A549 (cell line): ENCODE measurements around the gene ETFDH. TPM values are rescaled to one million over a fixed set of nuclear protein-coding genes. Genes with fewer than 3 reads are reported as not detected.
A peak's percentile ranks its signal among the peaks of the same experiment; 100 is the strongest.

Source experiments
- ATAC-seq, 2 experiments: fragments of 200-7000 bp in 1 of 2; fragments of >200 bp in 1 of 2; cut with Nextera tagmentation in 1 of 2; cut with Tn5 transposase in 1 of 2; 3 replicates each; pipeline versions ENCODE4 v1.8.0 to v1.9.1; 2018 to 2020; ENCODE audit warnings: mild to moderate bottlenecking in 1 of 2, moderate library complexity in 1 of 2
- CTCF ChIA-PET: fragments of 300-600 bp; sonication (Branson Sonifier 250); formaldehyde crosslinking; extraction: SDS; loops from one replicate; lab custom pipeline; 2021; ENCODE audit warnings: antibody characterized with exemption, inconsistent platforms; lab: Yijun Ruan, JAX
- POLR2A ChIA-PET: fragments of 350-600 bp; formaldehyde crosslinking; extraction: SDS; loops from one replicate; lab custom pipeline; 2021; ENCODE audit warnings: antibody characterized with exemption, inconsistent platforms; lab: Yijun Ruan, JAX
- DNase-seq, 2 experiments: peaks; one replicate each; pipeline versions ENCODE4 v3.0.0 to v3.0.0-alpha.2; 2011 to 2016; ENCODE audit warnings: low read depth in 1 of 2, low spot score in 1 of 2
- FAIRE-seq: peaks from 2 replicates; lab custom pipeline; 2011; peaks lifted over from hg19 to GRCh38; lab: Jason Lieb, UNC
- H3K27ac ChIP-seq, 2 experiments: fragments of >200 bp; sonication (Bioruptor Twin); formaldehyde crosslinking; 3 replicates each; pipeline ENCODE4 v1.5.1; 2016 to 2017
- H3K4me1 ChIP-seq: fragments of >200 bp; sonication (Bioruptor Twin); formaldehyde crosslinking; 3 replicates; pipeline ENCODE4 v1.6.1; 2016
- H3K4me2 ChIP-seq: fragments of >200 bp; sonication (Bioruptor Twin); formaldehyde crosslinking; 3 replicates; pipeline ENCODE4 v1.6.1; 2016
- H3K4me3 ChIP-seq: fragments of >200 bp; sonication (Bioruptor Twin); formaldehyde crosslinking; 3 replicates; pipeline ENCODE4 v1.5.1; 2016
- H3K9me3 ChIP-seq: fragments of >200 bp; sonication (Bioruptor Twin); formaldehyde crosslinking; 3 replicates; pipeline ENCODE4 v1.6.1; 2016
- BHLHE40 ChIP-seq: IDR thresholded peaks from 2 replicates; pipeline ENCODE4 v1.6.1; 2012; ENCODE audit warnings: low read depth, low read length, inconsistent platforms
- CBX8 ChIP-seq: fragments of 200-600 bp; sonication (generic); IDR thresholded peaks from 2 replicates; pipeline ENCODE4 v1.6.1; 2016
- CEBPB ChIP-seq, 2 experiments: fragments of >200 bp in 1 of 2; sonication (Bioruptor Twin) in 1 of 2; formaldehyde crosslinking in 1 of 2; IDR thresholded peaks; 2 replicates each; pipeline ENCODE4 v1.6.1; 2012 to 2016
- CTCF ChIP-seq: fragments of >200 bp; sonication (Bioruptor Twin); formaldehyde crosslinking; IDR thresholded peaks from 3 replicates; pipeline ENCODE4 v1.5.1; 2016
- ELK1 ChIP-seq: fragments of 150-350 bp; IDR thresholded peaks from 2 replicates; pipeline ENCODE4 v1.6.1; 2014; ENCODE audit warnings: low read depth, mild to moderate bottlenecking, low read length
- EP300 ChIP-seq, 2 experiments: fragments of >200 bp; sonication (Bioruptor Twin); formaldehyde crosslinking; IDR thresholded peaks; 2 replicates in 1 of 2; 3 replicates in 1 of 2; pipeline ENCODE4 v1.6.1; 2016 to 2017
- FOSB ChIP-seq: fragments of 250-450 bp; sonication (Bioruptor Pico); IDR thresholded peaks from 2 replicates; pipeline ENCODE4 v1.5.0; 2020; ENCODE audit warnings: mild to moderate bottlenecking, moderate library complexity
- FOSL2 ChIP-seq, 2 experiments: fragments of 450-650 bp in 1 of 2; fragments of >200 bp in 1 of 2; sonication (Bioruptor Twin) in 1 of 2; formaldehyde crosslinking; IDR thresholded peaks; 2 replicates each; pipeline versions ENCODE4 v1.5.0 to v1.6.1; 2016 to 2020; ENCODE audit warnings: mild to moderate bottlenecking in 1 of 2, moderate library complexity in 1 of 2
- GATA3 ChIP-seq: IDR thresholded peaks from 2 replicates; pipeline ENCODE4 v1.6.1; 2012; ENCODE audit warnings: borderline replicate concordance
- HEYL ChIP-seq: fragments of 250-450 bp; sonication (Bioruptor Pico); IDR thresholded peaks from 2 replicates; pipeline ENCODE4 v1.8.0; 2021; ENCODE audit warnings: mild to moderate bottlenecking, moderate library complexity
- HOXA7 ChIP-seq: fragments of 250-450 bp; sonication (Bioruptor Pico); IDR thresholded peaks from 2 replicates; pipeline ENCODE4 v1.5.0; 2020; ENCODE audit warnings: mild to moderate bottlenecking, moderate library complexity
- HOXB5 ChIP-seq: fragments of 250-450 bp; sonication (Bioruptor Pico); IDR thresholded peaks from 2 replicates; pipeline ENCODE4 v1.5.0; 2020; ENCODE audit warnings: mild to moderate bottlenecking, moderate library complexity
- JUN ChIP-seq, 2 experiments: fragments of >200 bp; sonication (Bioruptor Twin); formaldehyde crosslinking; IDR thresholded peaks; 2 replicates in 1 of 2; 3 replicates in 1 of 2; pipeline ENCODE4 v1.6.1; 2016 to 2017
- JUNB ChIP-seq: fragments of >200 bp; sonication (Bioruptor Twin); formaldehyde crosslinking; IDR thresholded peaks from 2 replicates; pipeline ENCODE4 v1.6.1; 2016
- KDM5A ChIP-seq: fragments of 200-600 bp; sonication (generic); IDR thresholded peaks from 2 replicates; pipeline ENCODE4 v1.6.1; 2016; ENCODE audit warnings: antibody characterized with exemption, mild to moderate bottlenecking
- MAZ ChIP-seq: fragments of 150-350 bp; IDR thresholded peaks from 2 replicates; pipeline ENCODE4 v1.6.1; 2014; ENCODE audit warnings: antibody characterized with exemption, low read depth, low read length, borderline replicate concordance
- PHF8 ChIP-seq: fragments of 200-600 bp; sonication (generic); IDR thresholded peaks from 2 replicates; pipeline ENCODE4 v1.6.1; 2016; ENCODE audit warnings: low read depth, mild to moderate bottlenecking, antibody characterized with exemption, moderate library complexity, borderline replicate concordance
- RAD21 ChIP-seq, 2 experiments: fragments of >200 bp in 1 of 2; sonication (Bioruptor Twin) in 1 of 2; formaldehyde crosslinking in 1 of 2; IDR thresholded peaks in 1 of 2; conservative IDR thresholded peaks in 1 of 2; 2 replicates in 1 of 2; 3 replicates in 1 of 2; pipeline ENCODE4 v1.6.1; 2012 to 2018; ENCODE audit warnings: inconsistent platforms in 1 of 2
- RARB ChIP-seq: fragments of 250-450 bp; sonication (Bioruptor Pico); IDR thresholded peaks from 2 replicates; pipeline ENCODE4 v1.8.0; 2021; ENCODE audit warnings: mild to moderate bottlenecking, moderate library complexity
- SREBF2 ChIP-seq: fragments of 450-650 bp; IDR thresholded peaks from 2 replicates; pipeline ENCODE4 v1.6.1; 2014; ENCODE audit warnings: mild to moderate bottlenecking, moderate library complexity
- TFCP2L1 ChIP-seq: fragments of 250-450 bp; sonication (Bioruptor Pico); IDR thresholded peaks from 2 replicates; pipeline ENCODE4 v1.5.0; 2021; ENCODE audit warnings: mild to moderate bottlenecking
- TP53 ChIP-seq: fragments of 250-450 bp; sonication (Bioruptor Pico); IDR thresholded peaks from 2 replicates; pipeline ENCODE4 v1.5.0; 2021; ENCODE audit warnings: mild to moderate bottlenecking, moderate library complexity
- ZSCAN20 ChIP-seq: fragments of 250-450 bp; sonication (Bioruptor Pico); IDR thresholded peaks from 2 replicates; pipeline ENCODE4 v1.8.0; 2022; ENCODE audit warnings: mild to moderate bottlenecking, moderate library complexity
- WGBS: methylation state at CpG from one replicate; pipeline ENCODE4 v1.1.6; 2017; ENCODE audit errors: missing lambda C conversion rate; 5-methylcytosine and 5-hydroxymethylcytosine counted together
- polyA plus RNA-seq, 4 experiments: library from polyadenylated mRNA; depleted of rRNA in 3 of 4; stranded (reverse); fragments of >200 nt; fragmentation: RNase III in 1 of 4; extraction: RNeasy Plus Mini Kit Qiagen cat#74134 plus additional on column Dnase treatment in 1 of 4; gene quantifications; 2 replicates in 3 of 4; 3 replicates in 1 of 4; pipeline ENCODE4 v1.2.3, GENCODE V29; 2011 to 2017
- TF ChIP-seq, protein P1 (sequence below): IDR thresholded peaks from 2 replicates; pipeline ENCODE4 v1.6.1; 2012
- TF ChIP-seq, protein P2 (sequence below): fragments of 250-450 bp; sonication (Bioruptor Pico); IDR thresholded peaks from 2 replicates; pipeline ENCODE4 v1.5.0; 2020; ENCODE audit warnings: low read depth, mild to moderate bottlenecking, moderate library complexity
- TF ChIP-seq, protein P3 (sequence below): fragments of 450-650 bp; IDR thresholded peaks from 2 replicates; pipeline ENCODE4 v1.6.1; 2014; ENCODE audit warnings: antibody characterized with exemption

The ETFDH gene
- polyA plus RNA-seq, 2 of the 4 experiments (the other 2 are of a cell fraction) = 6.7 to 15.7 TPM

DNA sequence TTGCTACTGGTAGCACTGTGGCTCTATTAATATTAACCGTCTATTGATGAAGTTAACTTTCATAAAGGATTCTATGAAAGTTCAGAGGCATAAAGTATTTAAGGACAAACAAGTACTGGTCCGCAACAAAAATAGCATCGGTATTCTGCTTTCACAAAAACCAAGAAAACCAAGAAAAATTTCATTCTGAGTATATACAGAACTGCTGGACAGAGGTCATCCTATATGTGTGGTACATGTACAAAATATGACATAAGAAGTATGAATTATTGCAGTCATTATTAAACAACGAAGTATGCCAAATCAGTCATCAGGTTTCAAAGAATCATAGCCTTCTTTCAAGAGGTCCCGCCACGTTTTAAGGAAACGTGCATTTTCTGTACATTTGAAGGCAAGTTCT, 2.8 kb upstream of the ETFDH start:
- 87% methylated on average over 7 of the region's 7 CpGs for WGBS
- CTCF ChIA-PET = no interaction called here
- TF ChIP-seq TFCP2L1 = no peak
- TF ChIP-seq TP53 = no peak
- TF ChIP-seq ZSCAN20 (CRISPR knock-in tag) = no peak
- TF ChIP-seq HOXA7 (CRISPR knock-in tag) = no peak
- TF ChIP-seq PHF8 = no peak
- no peak for TF ChIP-seq KDM5A
- no peak for TF ChIP-seq CBX8
- TF ChIP-seq BHLHE40 = no peak
- TF ChIP-seq GATA3 = no peak
- no peak for TF ChIP-seq HEYL (CRISPR knock-in tag)
- TF ChIP-seq ELK1 = no peak
- TF ChIP-seq FOSL2 (IDR thresholded peaks at IDR 0.05) = no peak
- no peak for TF ChIP-seq FOSL2 (CRISPR knock-in tag; IDR thresholded peaks at IDR 0.05)
- no peak for TF ChIP-seq CTCF
- no peak for TF ChIP-seq RAD21 (conservative IDR thresholded peaks at IDR 0.05 in 1 of 2, IDR thresholded peaks at IDR 0.05 in 1 of 2)
- TF ChIP-seq, all 56 proteins: peak for 0
- POLR2A ChIA-PET = no interaction called here
- no peak overlapping the region for H3K4me3 ChIP-seq
- DNase-seq (no peak), FAIRE-seq (no peak), ATAC-seq (no peak)
- no peak overlapping the region for H3K27ac ChIP-seq
- no peaks in the 10 kb centered on the region for H3K9me3 ChIP-seq
- H3K4me1 ChIP-seq = peaks cover 12% of the 10 kb centered on the region; the same call in 2 of the 3 replicates
- no peak overlapping the region for H3K4me2 ChIP-seq

DNA sequence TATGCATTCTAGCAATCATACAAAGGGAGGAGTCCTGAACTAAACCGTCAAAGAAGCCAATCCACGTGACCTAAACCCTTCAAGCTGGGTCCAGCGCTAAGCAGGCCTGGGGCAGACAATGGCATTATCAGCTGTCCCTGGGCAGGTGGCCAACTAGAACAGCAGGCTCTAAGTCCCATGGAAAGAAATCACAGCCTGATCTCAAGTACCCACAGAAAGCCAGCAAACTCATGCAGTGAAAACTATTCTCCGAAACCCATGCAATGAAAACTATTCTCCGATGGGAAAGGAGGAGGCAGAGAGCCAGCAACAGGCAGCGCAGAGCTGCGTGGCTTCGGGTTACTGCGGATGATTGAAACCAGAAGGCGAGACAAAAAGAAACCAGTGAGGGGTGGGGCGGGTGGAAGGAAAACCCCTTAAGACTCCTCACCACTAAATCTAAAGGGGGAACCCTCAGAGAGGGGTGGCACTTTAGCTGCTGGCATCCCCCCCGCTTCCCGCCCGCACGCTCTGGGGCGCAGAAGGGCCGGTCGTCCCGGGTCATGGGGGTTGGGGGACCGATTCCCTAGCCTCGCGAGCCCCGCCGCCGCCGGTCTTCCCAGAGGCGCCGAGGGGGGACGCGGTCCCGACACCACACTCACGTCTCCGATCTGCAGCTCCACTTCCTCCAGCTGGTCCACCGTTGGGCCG, 976 bp upstream of the ETFDH start:
- H3K4me2 ChIP-seq = peak overlapping the region; percentile 94
- CTCF ChIA-PET = interaction anchor here (1.2 to 1.6 kb wide), 3 partner anchors 9 to 532 kb away, joined by 3 to 4 read pairs (median 3); no protein-coding TSS in a partner anchor
- TF ChIP-seq, protein P1, sequence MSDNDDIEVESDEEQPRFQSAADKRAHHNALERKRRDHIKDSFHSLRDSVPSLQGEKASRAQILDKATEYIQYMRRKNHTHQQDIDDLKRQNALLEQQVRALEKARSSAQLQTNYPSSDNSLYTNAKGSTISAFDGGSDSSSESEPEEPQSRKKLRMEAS = peak; percentile 21; the same call in 1 of the 2 replicates
- TF ChIP-seq, protein P2, sequence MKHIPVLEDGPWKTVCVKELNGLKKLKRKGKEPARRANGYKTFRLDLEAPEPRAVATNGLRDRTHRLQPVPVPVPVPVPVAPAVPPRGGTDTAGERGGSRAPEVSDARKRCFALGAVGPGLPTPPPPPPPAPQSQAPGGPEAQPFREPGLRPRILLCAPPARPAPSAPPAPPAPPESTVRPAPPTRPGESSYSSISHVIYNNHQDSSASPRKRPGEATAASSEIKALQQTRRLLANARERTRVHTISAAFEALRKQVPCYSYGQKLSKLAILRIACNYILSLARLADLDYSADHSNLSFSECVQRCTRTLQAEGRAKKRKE (CRISPR knock-in tag) = no peak
- no peak for TF ChIP-seq BHLHE40
- no peak for TF ChIP-seq MAZ
- no peak for TF ChIP-seq CEBPB (IDR thresholded peaks at IDR 0.05)
- no peak for TF ChIP-seq JUNB
- no peak for TF ChIP-seq FOSB (CRISPR knock-in tag)
- no peak for TF ChIP-seq EP300 (IDR thresholded peaks at IDR 0.05)
- TF ChIP-seq HOXB5 (CRISPR knock-in tag) = no peak
- TF ChIP-seq JUN (IDR thresholded peaks at IDR 0.05) = no peak
- TF ChIP-seq, protein P3, sequence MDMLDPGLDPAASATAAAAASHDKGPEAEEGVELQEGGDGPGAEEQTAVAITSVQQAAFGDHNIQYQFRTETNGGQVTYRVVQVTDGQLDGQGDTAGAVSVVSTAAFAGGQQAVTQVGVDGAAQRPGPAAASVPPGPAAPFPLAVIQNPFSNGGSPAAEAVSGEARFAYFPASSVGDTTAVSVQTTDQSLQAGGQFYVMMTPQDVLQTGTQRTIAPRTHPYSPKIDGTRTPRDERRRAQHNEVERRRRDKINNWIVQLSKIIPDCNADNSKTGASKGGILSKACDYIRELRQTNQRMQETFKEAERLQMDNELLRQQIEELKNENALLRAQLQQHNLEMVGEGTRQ = peak; percentile 20; the same call in 1 of the 2 replicates
- no peak for TF ChIP-seq ZSCAN20 (CRISPR knock-in tag)
- TF ChIP-seq RARB (CRISPR knock-in tag) = no peak
- TF ChIP-seq TFCP2L1 = no peak
- no peak for TF ChIP-seq SREBF2
- TF ChIP-seq CTCF = no peak

More for the DNA sequence above, 976 bp upstream of the ETFDH start:
- Histone ChIP-seq H3K27ac (peak overlapping the region; percentile 71 to 88), H3K4me1 (peaks cover 12% of the 10 kb centered on the region; the same call in 2 of the 3 replicates), H3K9me3 (no peaks in the 10 kb centered on the region), H3K4me3 (peak overlapping the region; percentile 85)
- DNase-seq (peak; percentile 36 to 42), ATAC-seq (peak; percentile 42 to 54), FAIRE-seq (no peak)
- WGBS = 4% methylated on average over 22 of the region's 35 CpGs
- POLR2A ChIA-PET = interaction anchor here (0.5 kb wide), 1 partner anchor 452 kb away, joined by 3 read pairs; no protein-coding TSS in a partner anchor
